SK-N-MC (cell line): ENCODE data around the gene TMTC1.

Experiments used
- EZH2 ChIP-seq: fragments of 200-600 bp; sonication (generic); IDR thresholded peaks from one replicate; pipeline ENCODE4 v1.6.1; 2017; ENCODE audit warnings: antibody characterized with exemption
- POLR2AphosphoS5 ChIP-seq: IDR thresholded peaks from 2 replicates; pipeline ENCODE4 v1.6.1; 2012; ENCODE audit warnings: mild to moderate bottlenecking, low read depth, low read length, borderline replicate concordance

DNA sequence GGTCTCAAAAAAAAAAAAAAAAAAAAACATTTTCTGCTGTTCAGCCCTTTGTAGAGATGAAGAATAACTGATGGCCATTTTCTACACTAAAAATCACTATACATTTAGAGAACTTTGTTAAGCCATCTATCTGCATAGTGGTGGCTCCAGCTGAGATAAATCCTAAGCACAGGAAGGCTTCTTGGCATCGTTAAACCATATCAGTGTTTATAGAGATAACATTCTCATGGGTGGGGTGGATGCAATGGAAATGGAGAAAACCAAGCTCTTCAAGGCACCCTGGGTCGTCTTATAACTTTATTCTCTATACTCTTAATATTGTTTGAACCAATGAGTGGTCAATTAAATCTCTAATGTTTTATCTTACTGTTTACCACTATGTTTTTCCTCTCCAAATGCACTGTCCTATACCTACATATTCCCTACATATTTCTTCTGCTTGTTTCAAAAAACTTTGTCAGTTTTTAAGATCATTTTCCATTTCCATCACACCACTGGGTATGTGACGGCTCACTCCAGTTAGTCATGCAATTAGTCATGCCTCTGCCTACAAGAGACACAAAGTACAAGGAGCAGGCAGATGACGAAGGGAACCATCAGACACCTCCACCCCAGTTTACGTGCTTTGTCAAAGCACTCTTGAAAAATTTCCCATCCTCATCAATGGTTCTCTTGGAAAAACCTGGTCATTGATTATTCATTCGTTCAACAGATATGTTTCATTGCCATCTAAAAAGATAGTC is 166.9 kb downstream of the TMTC1 start:
- TF ChIP-seq POLR2AphosphoS5, result no peak
- TF ChIP-seq EZH2, result no peak
